HCT116 (cell line): Measurements from ENCODE around the gene LTBP4.

ENCODE experiments used
- ELF1 ChIP-seq: IDR thresholded peaks from 2 replicates; pipeline ENCODE4 v1.6.1; 2012; ENCODE audit warnings: low read depth, borderline replicate concordance
- EZH2 ChIP-seq: fragments of 200-600 bp; sonication (generic); IDR thresholded peaks from 2 replicates; pipeline ENCODE4 v1.6.1; 2017; ENCODE audit warnings: antibody characterized with exemption, mixed run types
- POLR2A ChIP-seq: IDR thresholded peaks from 2 replicates; pipeline ENCODE4 v1.7.0; 2011; ENCODE audit warnings: borderline replicate concordance; ENCODE audit not compliant: insufficient read depth, insufficient read length; ENCODE audit errors: extremely low read depth
- POLR2AphosphoS5 ChIP-seq: IDR thresholded peaks from 2 replicates; pipeline ENCODE4 v1.6.1; 2011; ENCODE audit warnings: mild to moderate bottlenecking, low read depth, low read length, moderate library complexity
- TF ChIP-seq, protein P1 (sequence below): IDR thresholded peaks from 2 replicates; pipeline ENCODE4 v1.6.1; 2011; ENCODE audit warnings: mild to moderate bottlenecking, low read length, moderate library complexity; ENCODE audit not compliant: insufficient replicate concordance; ENCODE audit errors: extremely low read depth
- TF ChIP-seq, protein P2 (sequence below), 3 experiments: fragments of 200-600 bp in 1 of 3; sonication (generic) in 1 of 3; IDR thresholded peaks in 2 of 3; conservative IDR thresholded peaks in 1 of 3; 2 replicates each; pipeline ENCODE4 v1.5.1; 2012 to 2017; ENCODE audit warnings: low read depth in 2 of 3, low read length in 2 of 3, antibody characterized with exemption in 1 of 3, borderline replicate concordance in 1 of 3, control low read depth in 1 of 3, mild to moderate bottlenecking in 1 of 3, mixed read lengths in 1 of 3, mixed run types in 1 of 3, moderate library complexity in 1 of 3; ENCODE audit not compliant: insufficient read depth in 1 of 3
- TF ChIP-seq, protein P3 (sequence below): IDR thresholded peaks from 2 replicates; pipeline ENCODE4 v1.6.1; 2012; ENCODE audit warnings: low read depth

DNA sequence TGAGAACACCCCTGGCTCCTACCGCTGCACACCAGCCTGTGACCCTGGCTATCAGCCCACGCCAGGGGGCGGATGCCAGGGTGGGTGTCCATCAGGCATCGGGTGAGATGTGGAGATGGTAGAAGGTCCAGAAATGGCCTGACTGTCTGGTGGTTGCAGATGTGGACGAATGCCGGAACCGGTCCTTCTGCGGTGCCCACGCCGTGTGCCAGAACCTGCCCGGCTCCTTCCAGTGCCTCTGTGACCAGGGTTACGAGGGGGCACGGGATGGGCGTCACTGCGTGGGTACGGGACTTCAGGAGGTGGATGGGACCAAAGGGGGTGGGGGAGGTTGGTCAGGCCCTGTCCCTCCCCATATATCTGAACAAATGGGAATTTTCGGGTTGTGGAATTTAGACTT, 15.8 kb downstream of the LTBP4 start:
- TF ChIP-seq EZH2 = no peak
- TF ChIP-seq POLR2AphosphoS5 = no peak
- TF ChIP-seq, protein P1, sequence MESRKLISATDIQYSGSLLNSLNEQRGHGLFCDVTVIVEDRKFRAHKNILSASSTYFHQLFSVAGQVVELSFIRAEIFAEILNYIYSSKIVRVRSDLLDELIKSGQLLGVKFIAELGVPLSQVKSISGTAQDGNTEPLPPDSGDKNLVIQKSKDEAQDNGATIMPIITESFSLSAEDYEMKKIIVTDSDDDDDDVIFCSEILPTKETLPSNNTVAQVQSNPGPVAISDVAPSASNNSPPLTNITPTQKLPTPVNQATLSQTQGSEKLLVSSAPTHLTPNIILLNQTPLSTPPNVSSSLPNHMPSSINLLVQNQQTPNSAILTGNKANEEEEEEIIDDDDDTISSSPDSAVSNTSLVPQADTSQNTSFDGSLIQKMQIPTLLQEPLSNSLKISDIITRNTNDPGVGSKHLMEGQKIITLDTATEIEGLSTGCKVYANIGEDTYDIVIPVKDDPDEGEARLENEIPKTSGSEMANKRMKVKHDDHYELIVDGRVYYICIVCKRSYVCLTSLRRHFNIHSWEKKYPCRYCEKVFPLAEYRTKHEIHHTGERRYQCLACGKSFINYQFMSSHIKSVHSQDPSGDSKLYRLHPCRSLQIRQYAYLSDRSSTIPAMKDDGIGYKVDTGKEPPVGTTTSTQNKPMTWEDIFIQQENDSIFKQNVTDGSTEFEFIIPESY = no peak
- TF ChIP-seq POLR2A = no peak
- TF ChIP-seq, protein P2, sequence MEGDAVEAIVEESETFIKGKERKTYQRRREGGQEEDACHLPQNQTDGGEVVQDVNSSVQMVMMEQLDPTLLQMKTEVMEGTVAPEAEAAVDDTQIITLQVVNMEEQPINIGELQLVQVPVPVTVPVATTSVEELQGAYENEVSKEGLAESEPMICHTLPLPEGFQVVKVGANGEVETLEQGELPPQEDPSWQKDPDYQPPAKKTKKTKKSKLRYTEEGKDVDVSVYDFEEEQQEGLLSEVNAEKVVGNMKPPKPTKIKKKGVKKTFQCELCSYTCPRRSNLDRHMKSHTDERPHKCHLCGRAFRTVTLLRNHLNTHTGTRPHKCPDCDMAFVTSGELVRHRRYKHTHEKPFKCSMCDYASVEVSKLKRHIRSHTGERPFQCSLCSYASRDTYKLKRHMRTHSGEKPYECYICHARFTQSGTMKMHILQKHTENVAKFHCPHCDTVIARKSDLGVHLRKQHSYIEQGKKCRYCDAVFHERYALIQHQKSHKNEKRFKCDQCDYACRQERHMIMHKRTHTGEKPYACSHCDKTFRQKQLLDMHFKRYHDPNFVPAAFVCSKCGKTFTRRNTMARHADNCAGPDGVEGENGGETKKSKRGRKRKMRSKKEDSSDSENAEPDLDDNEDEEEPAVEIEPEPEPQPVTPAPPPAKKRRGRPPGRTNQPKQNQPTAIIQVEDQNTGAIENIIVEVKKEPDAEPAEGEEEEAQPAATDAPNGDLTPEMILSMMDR (IDR thresholded peaks at IDR 0.05 in 2 of 3, conservative IDR thresholded peaks at IDR 0.05 in 1 of 3; ENCODE audit: borderline replicate concordance in 1 of 3, insufficient read depth in 1 of 3, low read depth in 2 of 3, low read length in 2 of 3) = no peak
- TF ChIP-seq, protein P3, sequence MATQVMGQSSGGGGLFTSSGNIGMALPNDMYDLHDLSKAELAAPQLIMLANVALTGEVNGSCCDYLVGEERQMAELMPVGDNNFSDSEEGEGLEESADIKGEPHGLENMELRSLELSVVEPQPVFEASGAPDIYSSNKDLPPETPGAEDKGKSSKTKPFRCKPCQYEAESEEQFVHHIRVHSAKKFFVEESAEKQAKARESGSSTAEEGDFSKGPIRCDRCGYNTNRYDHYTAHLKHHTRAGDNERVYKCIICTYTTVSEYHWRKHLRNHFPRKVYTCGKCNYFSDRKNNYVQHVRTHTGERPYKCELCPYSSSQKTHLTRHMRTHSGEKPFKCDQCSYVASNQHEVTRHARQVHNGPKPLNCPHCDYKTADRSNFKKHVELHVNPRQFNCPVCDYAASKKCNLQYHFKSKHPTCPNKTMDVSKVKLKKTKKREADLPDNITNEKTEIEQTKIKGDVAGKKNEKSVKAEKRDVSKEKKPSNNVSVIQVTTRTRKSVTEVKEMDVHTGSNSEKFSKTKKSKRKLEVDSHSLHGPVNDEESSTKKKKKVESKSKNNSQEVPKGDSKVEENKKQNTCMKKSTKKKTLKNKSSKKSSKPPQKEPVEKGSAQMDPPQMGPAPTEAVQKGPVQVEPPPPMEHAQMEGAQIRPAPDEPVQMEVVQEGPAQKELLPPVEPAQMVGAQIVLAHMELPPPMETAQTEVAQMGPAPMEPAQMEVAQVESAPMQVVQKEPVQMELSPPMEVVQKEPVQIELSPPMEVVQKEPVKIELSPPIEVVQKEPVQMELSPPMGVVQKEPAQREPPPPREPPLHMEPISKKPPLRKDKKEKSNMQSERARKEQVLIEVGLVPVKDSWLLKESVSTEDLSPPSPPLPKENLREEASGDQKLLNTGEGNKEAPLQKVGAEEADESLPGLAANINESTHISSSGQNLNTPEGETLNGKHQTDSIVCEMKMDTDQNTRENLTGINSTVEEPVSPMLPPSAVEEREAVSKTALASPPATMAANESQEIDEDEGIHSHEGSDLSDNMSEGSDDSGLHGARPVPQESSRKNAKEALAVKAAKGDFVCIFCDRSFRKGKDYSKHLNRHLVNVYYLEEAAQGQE = no peak
- TF ChIP-seq ELF1 = no peak
